HG03103 (cell line): ENCODE measurements around the gene PLIN3.
"Not testable (repeated sequence)": the region's sequence is repeated elsewhere in the genome, so short reads cannot be mapped to it uniquely, and the experiment has no call there.

ENCODE experiments used
- ATAC-seq: cut with Tn5 transposase; IDR thresholded peaks from one replicate; pipeline ENCODE4 v1.9.1; 2021; ENCODE audit warnings: low read depth; ENCODE audit not compliant: unreplicated experiment

Gene PLIN3

GRCh38 chr19:4892962-4893361 is 25.5 kb upstream of the PLIN3 start:
- ATAC-seq: not testable (repeated sequence)

GRCh38 chr19:4891066-4891465 is 23.6 kb upstream of the PLIN3 start:
- ATAC-seq: no peak

- ATAC-seq: no peak
Measured at GRCh38 chr19:4889034-4889815, 21.8 kb upstream of the PLIN3 start.

GRCh38 chr19:4887803-4888202 is 20.3 kb upstream of the PLIN3 start:
- not testable (repeated sequence) for ATAC-seq

- not testable (repeated sequence) for ATAC-seq
Measured at GRCh38 chr19:4884993-4885392, 17.5 kb upstream of the PLIN3 start.

GRCh38 chr19:4882874-4883273 is 15.4 kb upstream of the PLIN3 start:
- ATAC-seq: not testable (repeated sequence)

GRCh38 chr19:4879041-4879440 is 11.6 kb upstream of the PLIN3 start:
- no peak for ATAC-seq

- ATAC-seq: no peak
Measured at GRCh38 chr19:4878491-4878968, 11.1 kb upstream of the PLIN3 start.

- ATAC-seq: no peak
Measured at GRCh38 chr19:4877753-4878490, 10.5 kb upstream of the PLIN3 start.

GRCh38 chr19:4873930-4874329 is 6.5 kb upstream of the PLIN3 start:
- no peak for ATAC-seq

- ATAC-seq: no peak
Measured at GRCh38 chr19:4871711-4872110, 4.2 kb upstream of the PLIN3 start.

- ATAC-seq: no peak
Measured at GRCh38 chr19:4870025-4870700, 2.7 kb upstream of the PLIN3 start.

- ATAC-seq: no peak
Measured at GRCh38 chr19:4868286-4868834, 893 bp upstream of the PLIN3 start.

- no peak for ATAC-seq
Measured at GRCh38 chr19:4866595-4867424, 657 bp downstream of the PLIN3 start.

- no peak for ATAC-seq
Measured at GRCh38 chr19:4861147-4861546, 6.3 kb downstream of the PLIN3 start.

GRCh38 chr19:4859697-4860096 is 7.8 kb downstream of the PLIN3 start:
- ATAC-seq: no peak

GRCh38 chr19:4856468-4856867 is 11.0 kb downstream of the PLIN3 start:
- not testable (repeated sequence) for ATAC-seq

- not testable (repeated sequence) for ATAC-seq
Measured at GRCh38 chr19:4853506-4853905, 14.0 kb downstream of the PLIN3 start.

- ATAC-seq: no peak
Measured at GRCh38 chr19:4852484-4852883, 15.0 kb downstream of the PLIN3 start.
